IMR-90 (cell line): ENCODE results near the gene SMYD5. TPM values are rescaled to one million over a fixed set of nuclear protein-coding genes. Genes with fewer than 3 reads are reported as not detected.

Source experiments
- ATAC-seq: fragments of 200-7000 bp; cut with Tn5 transposase; 2 replicates; pipeline ENCODE4 v1.9.1; 2020; ENCODE audit warnings: low read depth, mild to moderate bottlenecking, moderate library complexity
- BruUV-seq: library from RNA; stranded (reverse); fragments of 400-500 nt; replicated peaks from 2 replicates; lab custom pipeline; 2021; lab: Mats Ljungman, UMichigan
- CTCF ChIA-PET: fragments of 300-600 bp; formaldehyde crosslinking; extraction: SDS; loops from one replicate; lab custom pipeline; 2021; ENCODE audit warnings: antibody characterized with exemption; lab: Yijun Ruan, JAX
- POLR2A ChIA-PET: fragments of 300-600 bp; sonication (Branson Sonifier 250); formaldehyde crosslinking; loops from one replicate; lab custom pipeline; 2022; ENCODE audit warnings: antibody characterized with exemption; ENCODE audit not compliant: unreplicated experiment; lab: Charles Lee
- DNase-seq: peaks from one replicate; pipeline ENCODE4 v3.0.0; 2013
- H2AFZ ChIP-seq: replicated peaks from 2 replicates; pipeline ENCODE3; 2013; ENCODE audit warnings: low read length, mild to moderate bottlenecking; ENCODE audit not compliant: poor library complexity
- H2AK5ac ChIP-seq: 2 replicates; pipeline ENCODE4 v1.6.1; 2013; ENCODE audit warnings: low read depth, low read length, inconsistent platforms
- H2AK9ac ChIP-seq: replicated peaks from 2 replicates; pipeline ENCODE3; 2013; ENCODE audit warnings: mild to moderate bottlenecking, low read depth, low read length, moderate library complexity; ENCODE audit not compliant: poor library complexity
- H2BK120ac ChIP-seq: 2 replicates; pipeline ENCODE4 v1.6.1; 2013; ENCODE audit warnings: low read depth, low read length, inconsistent platforms
- H2BK15ac ChIP-seq: 3 replicates; pipeline ENCODE4 v1.6.1; 2013; ENCODE audit warnings: low read depth, low read length, inconsistent platforms
- H2BK20ac ChIP-seq: 2 replicates; pipeline ENCODE4 v1.6.1; 2013; ENCODE audit warnings: low read depth, mild to moderate bottlenecking, inconsistent platforms, low read length, moderate library complexity
- H2BK5ac ChIP-seq: 2 replicates; pipeline ENCODE4 v1.6.1; 2013; ENCODE audit warnings: mild to moderate bottlenecking, low read depth, low read length, inconsistent platforms; ENCODE audit not compliant: poor library complexity, severe bottlenecking
- H3K14ac ChIP-seq: replicated peaks from 2 replicates; pipeline ENCODE4 v1.6.1; 2013; ENCODE audit warnings: low read depth, low read length, inconsistent platforms
- H3K18ac ChIP-seq: 2 replicates; pipeline ENCODE4 v1.6.1; 2013; ENCODE audit warnings: low read depth, low read length, control low read depth
- H3K23ac ChIP-seq: 2 replicates; pipeline ENCODE4 v1.6.1; 2013; ENCODE audit warnings: low read depth, low read length, inconsistent platforms
- H3K27ac ChIP-seq: 2 replicates; pipeline ENCODE4 v1.5.1; 2013; ENCODE audit warnings: mild to moderate bottlenecking, control low read depth, low read length; ENCODE audit not compliant: insufficient read depth
- H3K27me3 ChIP-seq: 2 replicates; pipeline ENCODE4 v1.6.1; 2013; ENCODE audit warnings: low read length; ENCODE audit not compliant: control insufficient read depth, insufficient read depth
- H3K36me3 ChIP-seq: 2 replicates; pipeline ENCODE4 v1.6.1; 2013; ENCODE audit warnings: low read length, mixed read lengths; ENCODE audit not compliant: control insufficient read depth, insufficient read depth
- H3K4ac ChIP-seq: 2 replicates; pipeline ENCODE4 v1.6.1; 2013; ENCODE audit warnings: low read depth, low read length, inconsistent platforms
- H3K4me1 ChIP-seq: 2 replicates; pipeline ENCODE4 v1.6.1; 2013; ENCODE audit warnings: low read length, mixed read lengths; ENCODE audit not compliant: control insufficient read depth, insufficient read depth
- H3K4me2 ChIP-seq: 2 replicates; pipeline ENCODE4 v1.6.1; 2013; ENCODE audit warnings: low read depth, mild to moderate bottlenecking, control low read depth, low read length, moderate library complexity
- H3K4me3 ChIP-seq: 2 replicates; pipeline ENCODE4 v1.5.1; 2013; ENCODE audit warnings: low read depth, mild to moderate bottlenecking, control low read depth, low read length, moderate library complexity; ENCODE audit not compliant: insufficient read depth
- H3K56ac ChIP-seq: 2 replicates; pipeline ENCODE4 v1.6.1; 2013; ENCODE audit warnings: low read length, inconsistent platforms; ENCODE audit not compliant: insufficient read depth; ENCODE audit errors: extremely low read depth
- H3K79me1 ChIP-seq, 2 experiments: 2 replicates each; pipeline ENCODE4 v1.6.1; 2013; ENCODE audit warnings: low read length in 2 of 2, inconsistent platforms in 1 of 2, low read depth in 1 of 2
- H3K9ac ChIP-seq: 2 replicates; pipeline ENCODE4 v1.6.1; 2013; ENCODE audit warnings: low read depth, low read length, control low read depth
- H3K9me1 ChIP-seq: 2 replicates; pipeline ENCODE4 v1.6.1; 2013; ENCODE audit warnings: low read length, inconsistent platforms; ENCODE audit not compliant: insufficient read depth
- H3K9me3 ChIP-seq: 2 replicates; pipeline ENCODE4 v1.6.1; 2013; ENCODE audit warnings: low read length; ENCODE audit not compliant: control insufficient read depth, insufficient read depth
- H4K20me1 ChIP-seq: 2 replicates; pipeline ENCODE4 v1.6.1; 2013; ENCODE audit warnings: low read length, inconsistent platforms; ENCODE audit not compliant: insufficient read depth
- H4K5ac ChIP-seq: 2 replicates; pipeline ENCODE4 v1.6.1; 2013; ENCODE audit warnings: mild to moderate bottlenecking, low read depth, low read length, control low read depth
- H4K8ac ChIP-seq, 2 experiments: 2 replicates each; pipeline ENCODE4 v1.6.1; 2013; ENCODE audit warnings: low read depth in 2 of 2, low read length in 2 of 2, control low read depth in 1 of 2, inconsistent platforms in 1 of 2
- H4K91ac ChIP-seq: 2 replicates; pipeline ENCODE4 v1.6.1; 2013; ENCODE audit warnings: low read depth, low read length, inconsistent platforms; ENCODE audit not compliant: insufficient read depth
- BHLHE40 ChIP-seq: fragments of 150-350 bp; IDR thresholded peaks from 2 replicates; pipeline ENCODE4 v1.6.1; 2016; ENCODE audit warnings: mild to moderate bottlenecking, low read depth, low read length
- CEBPB ChIP-seq: IDR thresholded peaks from 2 replicates; pipeline ENCODE4 v1.6.1; 2012; ENCODE audit warnings: low read depth, low read length, improper control_type of control experiment
- MAFK ChIP-seq: IDR thresholded peaks from 2 replicates; pipeline ENCODE4 v1.6.1; 2012; ENCODE audit warnings: low read depth, low read length, improper control_type of control experiment
- MXI1 ChIP-seq: IDR thresholded peaks from 2 replicates; pipeline ENCODE4 v1.6.1; 2012; ENCODE audit warnings: low read depth, mild to moderate bottlenecking, low read length, moderate library complexity, borderline replicate concordance
- NFE2L2 ChIP-seq: fragments of 150-350 bp; IDR thresholded peaks from 2 replicates; pipeline ENCODE4 v1.6.1; 2016; ENCODE audit warnings: low read depth, mild to moderate bottlenecking, low read length
- POLR2A ChIP-seq: IDR thresholded peaks from 2 replicates; pipeline ENCODE4 v1.6.1; 2012; ENCODE audit warnings: mild to moderate bottlenecking, low read depth, low read length
- RCOR1 ChIP-seq: IDR thresholded peaks from 2 replicates; pipeline ENCODE4 v1.6.1; 2012; ENCODE audit warnings: mild to moderate bottlenecking, low read length, improper control_type of control experiment; ENCODE audit not compliant: insufficient replicate concordance
- RFX5 ChIP-seq: IDR thresholded peaks from 2 replicates; pipeline ENCODE4 v1.8.0; 2012; ENCODE audit warnings: low read depth, mild to moderate bottlenecking, low read length, moderate library complexity
- WGBS, 2 experiments: methylation state at CpG; one replicate each; pipeline versions ENCODE4 v1.1.5 to v1.1.7; 2013; ENCODE audit warnings: missing lambda C conversion rate in 2 of 2; ENCODE audit not compliant: insufficient read length in 1 of 2; ENCODE audit errors: extremely low coverage in 2 of 2; 5-methylcytosine and 5-hydroxymethylcytosine counted together
- dilution Hi-C: fragments of 300-500 bp; cut with HindIII; formaldehyde crosslinking; loops from one replicate; pipeline ENCODE4 v1.14.3; 2018; ENCODE audit warnings: low sequenced_read_pairs; ENCODE audit not compliant: unreplicated experiment
- in situ Hi-C: fragments of 300-500 bp; cut with MboI; formaldehyde crosslinking; loops from 3 replicates; pipeline ENCODE4 v1.14.3; 2019; ENCODE audit warnings: low sequenced_read_pairs, inconsistent platforms, mixed read lengths
- intact Hi-C: fragments of 100-400 bp; cut with micrococcal nuclease; formaldehyde crosslinking; loops from 2 replicates; pipeline ENCODE4 v1.10.0; 2022
- polyA plus RNA-seq, 3 experiments: library from polyadenylated mRNA; depleted of rRNA; stranded (reverse); fragments of >200 nt; gene quantifications; 2 replicates each; pipeline ENCODE4 v1.2.3, GENCODE V29; 2012; ENCODE audit warnings: low replicate concordance in 1 of 3
- total RNA-seq: library from RNA; depleted of rRNA; stranded (reverse); fragments of >200 nt; gene quantifications from 2 replicates; pipeline ENCODE4 v1.2.3, GENCODE V29; 2012

The SMYD5 gene
- total and polyA plus RNA-seq, 2 of the 4 experiments (the other 2 are of a cell fraction): 17.8 to 19.7 TPM

DNA sequence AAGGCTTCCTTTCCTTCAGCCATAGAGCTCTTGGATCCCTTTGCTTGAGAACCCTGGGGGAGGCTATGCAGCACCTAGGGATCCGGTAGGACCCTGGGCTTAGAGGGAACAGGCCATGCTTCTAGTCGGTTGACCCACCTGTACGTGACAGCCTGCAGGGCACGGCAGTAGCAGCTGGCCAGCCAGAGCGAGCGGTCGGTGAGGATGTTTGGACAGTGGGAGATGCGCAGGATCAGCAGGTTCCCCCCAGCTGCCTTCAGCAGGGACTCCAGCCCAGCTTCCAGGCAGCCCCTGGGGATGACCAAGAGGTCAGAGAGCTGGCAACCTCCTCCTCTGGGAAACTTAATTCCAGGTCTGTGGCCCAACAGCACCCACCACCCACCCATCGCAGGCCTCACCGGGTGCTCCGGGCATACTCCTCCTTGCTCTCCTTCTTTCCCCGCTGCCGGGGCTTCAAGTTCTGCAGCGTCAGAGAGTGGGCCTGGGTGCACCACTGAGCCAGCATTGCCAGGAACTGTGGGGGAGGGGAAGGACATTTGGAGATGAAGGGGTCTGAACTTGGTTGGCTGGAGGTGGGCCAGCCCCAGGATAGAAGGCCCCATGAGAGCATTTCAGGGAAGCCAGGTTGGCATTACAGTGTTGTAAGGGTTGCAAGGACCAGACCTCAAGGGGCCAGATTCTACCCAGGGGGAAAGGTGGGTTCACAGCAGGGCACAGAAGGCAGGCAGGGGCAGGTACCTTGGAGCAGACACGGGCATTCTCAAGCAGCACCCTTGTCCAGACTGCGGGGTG is 49.7 kb downstream of the SMYD5 start:
- no peak for ATAC-seq
- H3K4ac ChIP-seq: no peak overlapping the region
- H3K4me3 ChIP-seq: no peak overlapping the region
- no peak overlapping the region for H2AFZ ChIP-seq
- H2BK20ac ChIP-seq: no peak overlapping the region
- WGBS, 2 experiments: 100% methylated on average over 1 of the region's 16 CpGs; no CpG with 5 or more reads in 1 of the 2 experiments
- H3K4me2 ChIP-seq: no peak overlapping the region
- H2BK120ac ChIP-seq: no peak overlapping the region
- H3K14ac ChIP-seq: no peak overlapping the region
- intact Hi-C loops: loop anchor here (5.0 kb wide), 1 partner anchor 101 kb away; no protein-coding TSS in a partner anchor
- no peak overlapping the region for H3K23ac ChIP-seq
- TF ChIP-seq NFE2L2: no peak
- no peak for TF ChIP-seq CEBPB
- TF ChIP-seq RFX5: no peak
- no peak for TF ChIP-seq BHLHE40
- TF ChIP-seq MXI1: no peak
- no peak for TF ChIP-seq RCOR1
- no peak for TF ChIP-seq MAFK
- TF ChIP-seq POLR2A: no peak
- no peak overlapping the region for H4K5ac ChIP-seq
- H4K20me1 ChIP-seq: peaks cover 10% of the 10 kb centered on the region; the same call in 1 of the 2 replicates
- no TSS peak for BruUV-seq
- H2BK5ac ChIP-seq: no peak overlapping the region
- no peaks in the 10 kb centered on the region for H3K9me3 ChIP-seq
- H2AK9ac ChIP-seq: no peak overlapping the region
- no peak overlapping the region for H4K91ac ChIP-seq
- peaks cover 7% of the 10 kb centered on the region; the same call in 1 of the 2 replicates for H3K27me3 ChIP-seq
- dilution Hi-C loops: no loop called here
- H2AK5ac ChIP-seq: no peak overlapping the region
- peaks cover 4% of the 10 kb centered on the region for H3K36me3 ChIP-seq
- H3K27ac ChIP-seq: no peak overlapping the region
- no peak overlapping the region for H3K18ac ChIP-seq
- H3K4me1 ChIP-seq: no peaks in the 10 kb centered on the region
- POLR2A ChIA-PET: no interaction called here
- in situ Hi-C loops: no loop called here
- H3K9me1 ChIP-seq: peaks cover 6% of the 10 kb centered on the region; the same call in 1 of the 2 replicates
- H3K56ac ChIP-seq: no peak overlapping the region
- CTCF ChIA-PET: interaction anchor here (0.6 kb wide), 1 partner anchor 25 kb away, joined by 3 read pairs; no protein-coding TSS in a partner anchor
- H4K8ac ChIP-seq: no peak overlapping the region
- H2BK15ac ChIP-seq: no peak overlapping the region
- DNase-seq: no peak
- no peak overlapping the region for H3K9ac ChIP-seq
- no peaks in the 10 kb centered on the region for H3K79me1 ChIP-seq
